SH-SY5Y (cell line): ENCODE measurements around the gene FAM222B.

Source experiments
- GATA2 ChIP-seq: IDR thresholded peaks from 2 replicates; pipeline ENCODE4 v1.6.1; 2011; ENCODE audit warnings: mild to moderate bottlenecking, low read depth, low read length
- GATA3 ChIP-seq: IDR thresholded peaks from 2 replicates; pipeline ENCODE4 v1.6.1; 2011; ENCODE audit warnings: low read depth, mild to moderate bottlenecking, low read length, moderate library complexity

Gene FAM222B

GRCh38 chr17:28726226-28726626 is 116.4 kb downstream of the FAM222B start, which contains the start of gene TLCD1:
Gene TLCD1 (minus strand): TSS chr17:28726233. CDS start chr17:28726097, 136 bp downstream.
- TF ChIP-seq GATA3 (no peak), GATA2 (no peak)

GRCh38 chr17:28725660-28726225 is 116.8 kb downstream of the FAM222B start:
- no peak for TF ChIP-seq GATA2
- no peak for TF ChIP-seq GATA3

GRCh38 chr17:28725166-28725659 is 117.4 kb downstream of the FAM222B start:
- TF ChIP-seq GATA3 (no peak), GATA2 (no peak)

GRCh38 chr17:28724500-28725165 is 118.0 kb downstream of the FAM222B start:
- no peak for TF ChIP-seq GATA2
- no peak for TF ChIP-seq GATA3

- TF ChIP-seq GATA2 = no peak
- no peak for TF ChIP-seq GATA3
Observed at GRCh38 chr17:28723159-28723835, 119.3 kb downstream of the FAM222B start.

- TF ChIP-seq GATA2 (no peak), GATA3 (no peak)
Observed at GRCh38 chr17:28722417-28723158, 120.0 kb downstream of the FAM222B start.

GRCh38 chr17:28720247-28720996 is 122.2 kb downstream of the FAM222B start:
- TF ChIP-seq GATA2 (no peak), GATA3 (no peak)

GRCh38 chr17:28719021-28719433 is 123.6 kb downstream of the FAM222B start:
- TF ChIP-seq GATA2 (no peak), GATA3 (no peak)

- TF ChIP-seq GATA3 (no peak), GATA2 (no peak)
Observed at GRCh38 chr17:28718333-28719020, 124.1 kb downstream of the FAM222B start.

GRCh38 chr17:28717578-28718332 is 124.8 kb downstream of the FAM222B start, which contains the start of gene RAB34:
Gene RAB34 (minus strand): TSS chr17:28717868. CDS start chr17:28717266, 602 bp downstream.
- no peak for TF ChIP-seq GATA2
- TF ChIP-seq GATA3 = no peak

- no peak for TF ChIP-seq GATA3
- TF ChIP-seq GATA2 = no peak
Observed at GRCh38 chr17:28716740-28717577, 125.6 kb downstream of the FAM222B start.
